ENCODE data around the gene MN1.
A peak's percentile ranks its signal among the peaks of the same experiment; 100 is the strongest.

The MN1 gene

GRCh38 chr22:27801616-27802345, at the start of gene MN1:
MN1 (minus strand) TSS chr22:27801756; CDS start chr22:27800543, 1,213 bp downstream.
- peak; percentile 91 for DNase-seq (ENCODE audit: low spot score)
- FAIRE-seq, result no peak

- FAIRE-seq (peak; percentile 74), DNase-seq (ENCODE audit: low spot score) (no peak)
Measured at GRCh38 chr22:27850000-27850521, 48.5 kb upstream of the MN1 start.

- DNase-seq (ENCODE audit: low spot score), result no peak
- peak; percentile 85 for FAIRE-seq
Measured at GRCh38 chr22:27848005-27848404, 46.4 kb upstream of the MN1 start.

- DNase-seq (ENCODE audit: low spot score) (no peak), FAIRE-seq (no peak)
Measured at GRCh38 chr22:27846910-27847309, 45.4 kb upstream of the MN1 start.

- DNase-seq (ENCODE audit: low spot score) (no peak), FAIRE-seq (peak; percentile 32)
Measured at GRCh38 chr22:27846248-27846757, 44.7 kb upstream of the MN1 start.

GRCh38 chr22:27845644-27846043, 44.1 kb upstream of the MN1 start:
- FAIRE-seq, result peak; percentile 82
- DNase-seq (ENCODE audit: low spot score), result no peak

GRCh38 chr22:27844656-27845591, 43.4 kb upstream of the MN1 start:
- DNase-seq (ENCODE audit: low spot score) (no peak), FAIRE-seq (no peak)

GRCh38 chr22:27844256-27844655, 42.7 kb upstream of the MN1 start:
- DNase-seq (ENCODE audit: low spot score) (no peak), FAIRE-seq (peak; percentile 96)

- DNase-seq (ENCODE audit: low spot score), result no peak
- FAIRE-seq, result no peak
Measured at GRCh38 chr22:27843441-27843840, 41.9 kb upstream of the MN1 start.

GRCh38 chr22:27842669-27843431, 41.3 kb upstream of the MN1 start:
- FAIRE-seq (peak; percentile 83), DNase-seq (ENCODE audit: low spot score) (no peak)

GRCh38 chr22:27842201-27842600, 40.6 kb upstream of the MN1 start:
- FAIRE-seq, result peak; percentile 20
- no peak for DNase-seq (ENCODE audit: low spot score)

- FAIRE-seq, result peak; percentile 50
- DNase-seq (ENCODE audit: low spot score), result no peak
Measured at GRCh38 chr22:27840436-27840835, 38.9 kb upstream of the MN1 start.

- FAIRE-seq, result peak; percentile 17
- DNase-seq (ENCODE audit: low spot score), result no peak
Measured at GRCh38 chr22:27839057-27839660, 37.6 kb upstream of the MN1 start.

- FAIRE-seq, result no peak
- no peak for DNase-seq (ENCODE audit: low spot score)
Measured at GRCh38 chr22:27836181-27836580, 34.6 kb upstream of the MN1 start.

- FAIRE-seq (peak; percentile 98), DNase-seq (ENCODE audit: low spot score) (no peak)
Measured at GRCh38 chr22:27835446-27835845, 33.9 kb upstream of the MN1 start.

GRCh38 chr22:27834364-27835185, 33.0 kb upstream of the MN1 start:
- DNase-seq (ENCODE audit: low spot score) (no peak), FAIRE-seq (no peak)

- DNase-seq (ENCODE audit: low spot score) (no peak), FAIRE-seq (no peak)
Measured at GRCh38 chr22:27833803-27834202, 32.2 kb upstream of the MN1 start.

GRCh38 chr22:27832606-27833005, 31.1 kb upstream of the MN1 start:
- DNase-seq (ENCODE audit: low spot score), result no peak
- peak; percentile 91 for FAIRE-seq

- FAIRE-seq, result no peak
- no peak for DNase-seq (ENCODE audit: low spot score)
Measured at GRCh38 chr22:27829620-27830019, 28.1 kb upstream of the MN1 start.

Measured in urothelium cell line (cell line).